G401 (cell line): ENCODE measurements around the gene SOBP. TPM values are rescaled to one million over a fixed set of nuclear protein-coding genes. Genes with fewer than 3 reads are reported as not detected.
A peak's percentile ranks its signal among the peaks of the same experiment; 100 is the strongest.

Experiments
- DNase-seq: peaks from one replicate; pipeline ENCODE4 v3.0.0-alpha.2; 2015; ENCODE audit warnings: low spot score
- in situ Hi-C: cut with HindIII; loops from 2 replicates; pipeline ENCODE4 v1.10.0; 2016; ENCODE audit warnings: low sequenced_read_pairs, mixed read lengths
- total RNA-seq: library from RNA; depleted of rRNA; stranded (reverse); fragments of >200 nt; shearing (Covaris generic); gene quantifications from 2 replicates; pipeline ENCODE4 v1.2.3, GENCODE V29; 2014; rRNA removed

The SOBP gene
- total RNA-seq, 1 experiment from 2014 or later = 3.7 TPM

- in situ Hi-C loops = no loop called here
- no peak for DNase-seq
Observed at GRCh38 chr6:107691062-107691751, 201.3 kb downstream of the SOBP start.

GRCh38 chr6:107692351-107692750 is 202.4 kb downstream of the SOBP start:
- in situ Hi-C loops = no loop called here
- no peak for DNase-seq

- no peak for DNase-seq
- in situ Hi-C loops = no loop called here
Observed at GRCh38 chr6:107695061-107695720, 205.3 kb downstream of the SOBP start.

DNA sequence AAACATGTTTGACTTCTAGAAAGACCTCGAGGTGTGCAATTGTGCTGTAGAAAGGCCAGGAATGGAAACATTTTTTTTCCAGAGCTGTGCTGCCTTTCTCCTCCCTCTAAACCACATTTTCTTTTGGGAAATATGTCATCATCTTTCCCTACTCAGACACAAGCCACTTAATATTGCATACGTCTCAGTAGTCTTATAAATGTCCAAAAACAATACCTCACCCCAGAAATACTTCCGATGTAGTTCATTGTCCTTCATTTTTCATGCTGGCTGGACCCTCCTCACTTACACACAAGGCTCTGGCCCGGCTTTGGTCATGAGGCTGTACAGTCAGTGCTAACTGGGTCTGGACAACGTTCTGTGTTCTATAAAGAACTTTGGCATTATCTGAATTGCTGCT is 207.8 kb downstream of the SOBP start:
- in situ Hi-C loops = no loop called here
- DNase-seq = no peak

DNA sequence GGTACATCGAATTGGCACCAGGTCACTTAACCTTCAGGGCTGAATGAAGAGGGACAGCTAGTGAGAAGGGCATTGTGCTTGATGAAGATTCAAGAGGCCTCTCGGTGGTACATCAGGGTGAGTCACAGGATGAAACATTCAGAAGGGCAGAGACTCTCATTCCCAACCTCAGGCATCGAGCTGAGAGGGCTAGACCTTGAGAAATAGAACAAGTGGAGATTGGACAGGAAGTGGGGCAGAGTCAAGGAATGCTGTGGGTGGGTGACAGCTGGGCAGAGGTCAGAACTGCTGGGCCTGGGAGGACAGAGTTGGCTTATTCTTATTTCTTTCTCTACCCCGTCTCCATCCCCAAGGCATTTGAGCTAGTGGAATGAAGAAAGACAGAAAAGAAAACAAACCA is 208.2 kb downstream of the SOBP start:
- no peak for DNase-seq
- in situ Hi-C loops = no loop called here

DNA sequence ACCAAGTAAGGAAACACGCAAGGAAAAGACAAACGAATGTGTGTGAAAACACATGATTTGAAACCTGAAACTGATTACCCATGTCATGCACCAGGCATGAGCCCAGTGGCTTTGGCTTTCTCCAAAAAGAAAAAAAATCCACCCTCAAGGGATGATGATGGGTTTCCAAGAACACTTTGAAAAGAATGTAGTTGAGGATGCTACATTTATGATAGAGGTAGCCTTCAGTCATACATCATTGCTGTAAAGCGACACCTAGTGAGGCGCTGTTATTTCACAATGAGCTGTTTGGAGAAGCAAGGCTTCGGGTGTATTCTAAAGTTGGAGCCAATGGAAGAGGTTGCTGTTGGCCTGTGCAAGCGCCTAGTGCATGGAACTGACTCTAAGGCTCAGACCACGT is 209.3 kb downstream of the SOBP start:
- no peak for DNase-seq
- in situ Hi-C loops = no loop called here

GRCh38 chr6:107699697-107700325 is 209.9 kb downstream of the SOBP start:
- in situ Hi-C loops = no loop called here
- DNase-seq = no peak

DNA sequence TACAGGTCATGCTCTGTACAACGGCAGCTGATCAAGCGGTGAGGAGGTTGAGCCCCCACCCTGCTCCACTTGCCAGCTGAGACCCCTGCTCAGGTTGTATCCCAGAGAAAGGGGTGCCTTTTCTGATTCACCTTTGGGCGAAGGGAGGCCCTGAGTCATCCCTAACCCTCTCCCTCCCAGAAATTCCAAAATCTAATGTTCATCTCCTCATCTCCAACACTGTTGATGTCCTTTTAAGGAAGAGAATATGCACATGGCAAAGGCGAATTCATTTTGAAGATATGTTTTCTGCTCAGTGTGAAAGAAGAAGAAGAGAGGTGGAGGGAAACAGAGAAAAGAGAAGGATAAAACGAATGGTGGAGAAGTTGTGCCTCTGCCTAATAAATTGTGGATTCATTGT is 213.7 kb downstream of the SOBP start:
- in situ Hi-C loops = no loop called here
- DNase-seq = no peak

DNA sequence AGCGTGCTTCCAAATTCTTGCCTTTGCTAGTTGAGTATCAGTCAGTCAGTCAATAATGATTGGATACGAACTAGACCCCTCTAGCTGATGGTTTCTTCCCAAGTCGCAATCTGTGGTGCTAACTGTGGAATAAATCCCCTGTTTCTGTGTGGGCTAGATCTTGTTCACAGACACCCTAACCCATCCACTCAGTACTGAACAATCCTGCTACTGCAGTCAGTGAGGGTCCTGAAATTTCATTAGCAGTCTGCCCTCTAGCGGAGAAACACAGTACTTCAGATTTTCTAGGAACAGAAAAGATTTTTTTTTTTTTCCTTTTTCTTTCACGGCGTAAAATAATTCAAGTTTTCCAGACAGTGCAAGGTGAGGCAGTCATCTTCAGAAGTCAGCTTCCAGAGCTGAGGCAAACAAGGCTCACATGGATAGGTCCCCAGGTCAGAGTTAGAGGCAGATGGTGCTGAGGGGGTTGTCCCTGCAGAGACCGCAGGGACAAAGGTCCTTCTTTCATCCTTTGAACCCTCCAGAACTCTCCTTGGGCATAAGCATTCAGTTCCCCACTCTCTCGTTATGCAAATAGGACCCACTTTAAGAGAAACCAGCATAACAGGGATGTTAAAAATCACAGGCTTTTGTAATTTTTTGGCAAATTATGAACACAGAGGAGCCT is 214.6 kb downstream of the SOBP start:
- DNase-seq = peak; percentile 59
- in situ Hi-C loops = no loop called here

DNA sequence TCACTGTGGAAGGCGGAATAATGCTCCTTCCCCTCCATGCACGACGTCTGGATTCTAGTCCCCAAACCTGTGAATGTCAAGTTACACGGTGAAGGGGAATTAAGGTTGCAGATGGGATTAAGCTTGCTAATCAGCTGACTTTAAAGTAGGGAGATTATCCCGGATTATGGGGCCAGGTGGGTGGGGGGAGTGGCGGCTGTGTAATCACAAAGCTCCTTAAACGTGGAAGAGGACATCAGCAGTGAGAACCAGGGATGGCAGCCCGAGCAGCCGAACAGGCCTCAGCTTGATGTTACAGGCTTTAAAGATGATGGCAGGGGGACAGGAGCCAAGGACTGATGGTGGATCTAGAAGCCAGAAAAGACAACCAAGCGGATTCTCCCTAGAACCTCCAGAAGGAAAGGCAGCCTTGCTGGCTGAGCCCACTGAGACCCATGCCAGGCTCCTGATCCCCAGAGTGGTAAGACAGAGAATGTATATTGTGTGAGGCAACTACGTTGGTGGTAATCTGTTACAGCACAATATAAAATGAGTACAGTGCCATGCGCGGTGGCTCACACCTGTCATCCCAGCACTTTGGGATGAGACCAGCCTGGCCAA is 216.7 kb downstream of the SOBP start:
- in situ Hi-C loops = no loop called here

DNA sequence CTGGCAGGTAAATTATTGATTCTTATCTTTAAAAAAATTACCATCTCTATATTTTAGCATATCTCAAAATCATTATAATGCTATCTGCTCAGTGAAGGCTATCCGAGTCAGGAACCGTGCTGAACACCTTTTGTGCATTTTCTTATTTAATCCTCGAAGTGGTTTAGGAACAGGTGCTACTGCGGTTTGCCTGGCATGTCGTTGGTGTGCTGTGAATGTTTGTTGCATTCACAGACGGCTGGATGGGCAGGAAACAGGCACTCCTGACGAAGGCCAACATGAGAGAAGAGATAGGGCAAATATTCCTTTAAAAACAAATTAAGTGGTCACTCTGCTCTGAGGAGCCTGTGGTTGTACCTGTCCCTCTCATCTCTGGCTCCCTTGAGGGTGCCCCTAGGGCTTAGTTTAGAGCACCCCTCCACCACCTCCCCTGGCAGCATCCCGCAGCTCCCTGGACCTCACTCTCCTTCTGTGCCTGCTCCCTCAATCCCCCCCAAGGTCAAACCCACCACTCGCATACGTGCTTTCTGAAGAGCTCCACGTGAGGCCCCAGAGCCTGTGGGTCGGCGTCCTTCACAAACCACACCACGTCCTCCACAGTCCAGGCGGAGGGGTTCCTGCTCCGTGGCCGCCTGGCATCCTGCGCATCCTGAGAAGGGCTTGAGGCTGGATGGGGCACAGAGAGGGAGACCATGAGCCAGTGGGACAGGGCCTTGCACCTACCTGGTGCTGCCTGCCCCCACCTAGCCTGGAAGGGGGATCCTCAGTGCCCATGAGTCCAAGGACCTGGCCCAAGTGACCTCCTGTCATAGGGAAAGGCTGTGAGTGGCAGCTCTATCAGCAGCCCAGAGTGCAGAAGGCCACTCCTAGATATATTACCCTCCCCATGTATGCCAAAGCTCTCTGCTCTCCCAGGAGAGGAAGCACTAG is 217.7 kb downstream of the SOBP start:
- in situ Hi-C loops = no loop called here
- no peak for DNase-seq

More for the DNA sequence above, 216.7 kb downstream of the SOBP start:
- no peak for DNase-seq

DNA sequence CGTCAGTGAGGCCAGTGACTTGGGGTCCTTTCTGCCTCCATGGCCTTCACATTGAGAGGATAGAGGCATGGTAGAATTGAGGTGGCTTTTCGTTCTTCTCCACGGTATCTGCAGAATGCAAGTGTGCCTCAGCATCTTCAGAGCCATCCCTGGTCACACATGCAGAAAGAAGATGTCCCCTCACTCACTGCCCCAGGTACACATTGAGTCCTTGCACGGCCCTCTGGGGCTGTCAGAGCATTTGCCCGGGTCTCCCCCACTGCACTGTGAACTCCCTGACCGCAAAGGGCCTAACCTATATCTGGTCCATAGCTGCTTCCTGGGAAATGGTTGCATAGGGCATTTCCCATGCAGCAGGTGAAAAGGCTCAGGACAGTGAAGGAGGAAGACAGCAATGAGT is 218.5 kb downstream of the SOBP start:
- no peak for DNase-seq
- in situ Hi-C loops = no loop called here

DNA sequence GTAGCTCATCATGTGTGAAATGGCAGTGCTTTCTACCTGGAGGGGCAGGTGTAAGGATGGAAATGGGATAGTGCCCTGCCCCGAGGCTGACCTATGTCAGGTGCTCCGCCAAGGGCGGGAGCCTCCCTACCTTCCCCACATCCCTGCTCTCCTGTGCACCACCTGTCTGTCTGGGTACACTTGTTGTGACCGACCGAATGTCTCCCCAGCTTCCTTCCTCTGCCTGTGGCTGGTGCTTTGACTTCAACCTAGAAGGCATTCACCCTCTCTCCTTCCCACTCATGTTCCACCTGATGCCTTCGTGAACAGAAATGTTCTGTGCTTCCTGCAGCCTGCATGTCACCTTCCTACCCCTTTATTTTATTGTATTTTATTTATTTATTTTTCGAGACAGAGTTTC is 219.4 kb downstream of the SOBP start:
- DNase-seq = no peak
- in situ Hi-C loops = no loop called here

Other genes with a start within 250 kb of the SOBP start
- gene PDSS2, start 30.6 kb upstream of the SOBP start, total RNA-seq = 17.2 and 17.5 TPM in 2 replicates